A673 (cell line): ENCODE results near the gene NRM. TPM values are rescaled to one million over a fixed set of nuclear protein-coding genes. Genes with fewer than 3 reads are reported as not detected.

Source experiments
- BruUV-seq: library from RNA; stranded (reverse); fragments of 400-500 nt; replicated peaks from 2 replicates; lab custom pipeline; 2021; lab: Mats Ljungman, UMichigan
- CTCF ChIA-PET: fragments of 300-600 bp; sonication (Branson Sonifier 250); formaldehyde crosslinking; loops from one replicate; lab custom pipeline; 2022; ENCODE audit warnings: antibody characterized with exemption; lab: Charles Lee
- POLR2A ChIA-PET: fragments of 300-600 bp; sonication (Branson Sonifier 250); formaldehyde crosslinking; loops from one replicate; lab custom pipeline; 2022; ENCODE audit warnings: antibody characterized with exemption; ENCODE audit not compliant: low non-redundant PET; lab: Charles Lee
- DNase-seq: peaks from one replicate; pipeline ENCODE4 v3.0.0-alpha.2; 2015; ENCODE audit warnings: low spot score
- H3K27ac ChIP-seq: fragments of 200-600 bp; sonication (generic); 2 replicates; pipeline ENCODE4 v1.5.1; 2016; ENCODE audit warnings: mixed run types, low read depth, mild to moderate bottlenecking, mixed read lengths, antibody characterized with exemption, low read length; ENCODE audit not compliant: poor library complexity, severe bottlenecking
- H3K27me3 ChIP-seq: fragments of 200-600 bp; sonication (generic); replicated peaks from 2 replicates; pipeline ENCODE4 v1.6.1; 2017; ENCODE audit warnings: mixed run types, low read depth, mild to moderate bottlenecking, mixed read lengths, antibody characterized with exemption, low read length; ENCODE audit not compliant: insufficient read depth, poor library complexity
- H3K36me3 ChIP-seq: fragments of 200-600 bp; sonication (generic); 2 replicates; pipeline ENCODE4 v1.6.1; 2016; ENCODE audit warnings: mixed run types, mild to moderate bottlenecking, mixed read lengths, antibody characterized with exemption, low read length; ENCODE audit not compliant: insufficient read depth, poor library complexity, severe bottlenecking
- H3K4me1 ChIP-seq: fragments of 200-600 bp; sonication (generic); 2 replicates; pipeline ENCODE4 v1.6.1; 2017; ENCODE audit warnings: mixed run types, mild to moderate bottlenecking, mixed read lengths, antibody characterized with exemption, low read length; ENCODE audit not compliant: insufficient read depth, poor library complexity, severe bottlenecking
- H3K4me3 ChIP-seq: fragments of 200-600 bp; sonication (generic); 2 replicates; pipeline ENCODE4 v1.5.1; 2016; ENCODE audit warnings: low read depth, mixed run types, mild to moderate bottlenecking, mixed read lengths, low read length; ENCODE audit not compliant: poor library complexity, severe bottlenecking
- H3K9me3 ChIP-seq: fragments of 200-600 bp; sonication (generic); 2 replicates; pipeline ENCODE4 v1.6.1; 2016; ENCODE audit warnings: mixed run types, low read depth, mild to moderate bottlenecking, mixed read lengths, antibody characterized with exemption, low read length; ENCODE audit not compliant: poor library complexity, severe bottlenecking
- EZH2 ChIP-seq: fragments of 200-600 bp; sonication (generic); IDR thresholded peaks from 2 replicates; pipeline ENCODE4 v1.6.1; 2017; ENCODE audit warnings: borderline replicate concordance, low read depth, mild to moderate bottlenecking, mixed read lengths, antibody characterized with exemption, low read length; ENCODE audit not compliant: poor library complexity, severe bottlenecking
- intact Hi-C: fragments of 100-400 bp; cut with micrococcal nuclease; formaldehyde crosslinking; loops from one replicate; pipeline ENCODE4 v1.10.0; 2022; ENCODE audit not compliant: unreplicated experiment
- total RNA-seq: library from RNA; stranded (reverse); gene quantifications from 2 replicates; pipeline ENCODE4 v1.2.3, GENCODE V29; 2021
- TF ChIP-seq, protein P1 (sequence below): fragments of 300-800, 200-600 bp; sonication (generic); conservative IDR thresholded peaks from 2 replicates; pipeline ENCODE4 v1.5.1; 2017; ENCODE audit warnings: low read depth, mild to moderate bottlenecking, antibody characterized with exemption, low read length, moderate library complexity, mixed read lengths

NRM gene
- total RNA-seq, 1 experiment from 2014 or later: 49.8 TPM

DNA sequence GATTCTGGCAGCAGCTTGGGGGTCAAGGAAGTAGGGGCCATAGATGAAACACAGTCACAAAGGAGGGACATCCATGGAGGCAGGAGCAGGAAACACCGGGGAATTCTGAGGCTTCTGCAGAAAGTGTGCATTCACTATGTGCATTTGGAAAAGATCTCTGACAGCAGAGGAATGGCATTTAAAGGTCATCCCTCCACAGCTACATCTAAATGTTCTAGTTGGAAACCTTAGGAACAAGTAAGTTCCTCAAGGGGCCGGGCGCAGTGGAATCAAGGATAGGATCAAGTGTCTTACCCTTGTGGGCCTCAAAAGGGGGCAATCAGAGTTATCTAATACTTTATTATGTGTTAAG, 35.1 kb downstream of the NRM start:
- no peaks in the 10 kb centered on the region for H3K9me3 ChIP-seq
- no peaks in the 10 kb centered on the region for H3K4me1 ChIP-seq
- intact Hi-C loops: no loop called here
- H3K27me3 ChIP-seq: no peaks in the 10 kb centered on the region
- no peak overlapping the region for H3K4me3 ChIP-seq
- DNase-seq: no peak
- BruUV-seq: no TSS peak
- POLR2A ChIA-PET: no interaction called here
- TF ChIP-seq EZH2: no peak
- TF ChIP-seq, protein P1, sequence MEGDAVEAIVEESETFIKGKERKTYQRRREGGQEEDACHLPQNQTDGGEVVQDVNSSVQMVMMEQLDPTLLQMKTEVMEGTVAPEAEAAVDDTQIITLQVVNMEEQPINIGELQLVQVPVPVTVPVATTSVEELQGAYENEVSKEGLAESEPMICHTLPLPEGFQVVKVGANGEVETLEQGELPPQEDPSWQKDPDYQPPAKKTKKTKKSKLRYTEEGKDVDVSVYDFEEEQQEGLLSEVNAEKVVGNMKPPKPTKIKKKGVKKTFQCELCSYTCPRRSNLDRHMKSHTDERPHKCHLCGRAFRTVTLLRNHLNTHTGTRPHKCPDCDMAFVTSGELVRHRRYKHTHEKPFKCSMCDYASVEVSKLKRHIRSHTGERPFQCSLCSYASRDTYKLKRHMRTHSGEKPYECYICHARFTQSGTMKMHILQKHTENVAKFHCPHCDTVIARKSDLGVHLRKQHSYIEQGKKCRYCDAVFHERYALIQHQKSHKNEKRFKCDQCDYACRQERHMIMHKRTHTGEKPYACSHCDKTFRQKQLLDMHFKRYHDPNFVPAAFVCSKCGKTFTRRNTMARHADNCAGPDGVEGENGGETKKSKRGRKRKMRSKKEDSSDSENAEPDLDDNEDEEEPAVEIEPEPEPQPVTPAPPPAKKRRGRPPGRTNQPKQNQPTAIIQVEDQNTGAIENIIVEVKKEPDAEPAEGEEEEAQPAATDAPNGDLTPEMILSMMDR: no peak
- no peak overlapping the region for H3K27ac ChIP-seq
- CTCF ChIA-PET: no interaction called here
- H3K36me3 ChIP-seq: peaks cover 74% of the 10 kb centered on the region

DNA sequence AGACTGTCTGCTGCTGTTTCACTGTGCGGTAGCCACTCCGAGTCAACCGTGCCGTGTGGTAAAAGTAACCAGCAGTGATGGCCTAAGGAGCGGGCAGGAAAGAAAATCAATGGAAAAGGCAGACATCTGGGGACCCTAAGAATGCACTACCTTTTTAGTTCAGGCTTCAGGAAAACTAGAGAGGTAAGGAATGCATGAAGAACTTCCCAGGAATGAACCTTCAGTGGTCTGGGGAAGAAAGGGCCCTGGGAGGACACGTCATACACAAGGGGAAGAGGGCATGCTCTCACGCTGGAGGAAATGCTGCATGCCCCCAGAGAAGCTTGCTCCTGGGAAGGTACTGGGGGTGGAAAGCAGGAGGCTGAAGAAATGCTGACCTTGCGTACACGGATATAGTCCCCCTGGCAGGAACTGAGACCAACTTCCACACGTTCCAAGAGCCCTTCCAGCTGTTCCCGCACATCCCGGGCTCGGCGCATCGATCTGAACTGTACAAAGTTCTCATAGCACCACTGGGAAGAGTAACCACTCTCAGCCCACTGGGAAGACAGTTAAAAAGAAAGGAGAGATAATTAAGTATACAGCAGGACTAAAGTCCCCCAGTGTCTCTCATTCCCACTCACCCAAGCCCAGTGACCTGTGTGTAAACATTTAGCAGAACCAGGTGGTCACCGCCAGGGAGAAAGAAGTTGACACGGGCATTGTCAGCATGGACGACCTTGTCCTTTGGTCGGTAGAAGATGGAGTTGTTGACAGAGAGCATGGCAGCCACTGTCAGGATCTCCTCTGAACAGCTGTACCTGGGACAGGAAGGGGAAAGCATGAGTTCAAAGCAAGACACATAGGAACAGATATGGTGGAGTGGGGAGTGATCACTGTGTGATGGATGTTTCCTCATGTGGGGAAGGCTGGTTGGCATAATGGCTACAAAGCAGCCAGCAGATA, 35.7 kb downstream of the NRM start:
- ChIA-PET CTCF (no interaction called here), POLR2A (no interaction called here)
- TF ChIP-seq, protein P1: no peak
- TF ChIP-seq EZH2: no peak
- H3K4me1 ChIP-seq: no peaks in the 10 kb centered on the region
- no peak overlapping the region for H3K4me3 ChIP-seq
- BruUV-seq: TSS peak; percentile 36
- no peak overlapping the region for H3K27ac ChIP-seq
- H3K36me3 ChIP-seq: peaks cover 71% of the 10 kb centered on the region
- DNase-seq: no peak
- no peaks in the 10 kb centered on the region for H3K9me3 ChIP-seq
- intact Hi-C loops: no loop called here
- H3K27me3 ChIP-seq: no peaks in the 10 kb centered on the region

DNA sequence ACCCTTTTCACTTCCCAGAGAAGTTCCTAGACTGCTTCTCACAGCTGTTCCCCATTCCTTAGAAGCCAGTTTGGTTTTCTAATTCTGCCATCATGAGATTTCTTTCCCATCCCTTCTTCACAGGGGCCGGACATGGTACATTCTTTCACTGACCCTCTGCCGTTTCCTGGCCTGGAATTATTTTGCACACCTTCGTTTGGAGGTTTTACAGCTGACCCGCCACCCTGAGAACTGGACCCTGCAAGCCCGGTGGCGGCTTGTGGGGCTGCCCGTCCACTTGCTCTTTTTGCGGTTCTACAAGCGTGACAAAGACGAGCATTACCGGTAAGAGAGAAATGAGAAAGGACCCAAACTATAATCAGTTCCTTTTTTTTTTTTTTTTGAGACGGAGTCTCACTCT, 39.6 kb downstream of the NRM start:
- no peak for DNase-seq
- peaks cover 54% of the 10 kb centered on the region for H3K36me3 ChIP-seq
- TF ChIP-seq, protein P1: no peak
- TF ChIP-seq EZH2: no peak
- H3K27me3 ChIP-seq: no peaks in the 10 kb centered on the region
- intact Hi-C loops: no loop called here
- peaks cover 10% of the 10 kb centered on the region for H3K4me1 ChIP-seq
- CTCF ChIA-PET: no interaction called here
- BruUV-seq: no TSS peak
- POLR2A ChIA-PET: interaction anchor here (0.7 kb wide), 1 partner anchor 255 kb away, joined by 3 read pairs; no protein-coding TSS in a partner anchor
- no peak overlapping the region for H3K4me3 ChIP-seq
- H3K27ac ChIP-seq: no peak overlapping the region
- no peaks in the 10 kb centered on the region for H3K9me3 ChIP-seq
